ENCODE results near the gene CYP46A1.
A peak's percentile ranks its signal among the peaks of the same experiment; 100 is the strongest.
"Not testable (repeated sequence)": the region's sequence is repeated elsewhere in the genome, so short reads cannot be mapped to it uniquely, and the experiment has no call there.

CYP46A1 gene

GRCh38 chr14:99683619-99684409, at the start of gene CYP46A1:
TSS of gene CYP46A1 (plus strand) at chr14:99684298. CDS start at chr14:99684418, 120 bp downstream.
- peak within 1 kb of the TSS; percentile 78 for H3K4me3 ChIP-seq (ENCODE audit: low read length)
- peak; percentile 99 for DNase-seq (ENCODE audit: low read depth)
- TF ChIP-seq CTCF (conservative IDR thresholded peaks at IDR 0.05; ENCODE audit: low read length) = no peak

GRCh38 chr14:99634443-99634842, 49.7 kb upstream of the CYP46A1 start:
- no peak overlapping the region for H3K4me3 ChIP-seq (ENCODE audit: low read length)
- no peak for DNase-seq (ENCODE audit: low read depth)
- no peak for TF ChIP-seq CTCF (conservative IDR thresholded peaks at IDR 0.05; ENCODE audit: low read length)

- no peak overlapping the region for H3K4me3 ChIP-seq (ENCODE audit: low read length)
- no peak for TF ChIP-seq CTCF (conservative IDR thresholded peaks at IDR 0.05; ENCODE audit: low read length)
- DNase-seq (ENCODE audit: low read depth) = no peak
Observed at GRCh38 chr14:99635116-99635515, 49.0 kb upstream of the CYP46A1 start.

- no peak overlapping the region for H3K4me3 ChIP-seq (ENCODE audit: low read length)
- DNase-seq (ENCODE audit: low read depth) = no peak
- TF ChIP-seq CTCF (conservative IDR thresholded peaks at IDR 0.05; ENCODE audit: low read length) = no peak
Observed at GRCh38 chr14:99636487-99636886, 47.6 kb upstream of the CYP46A1 start.

GRCh38 chr14:99637624-99638023, 46.5 kb upstream of the CYP46A1 start:
- no peak for TF ChIP-seq CTCF (conservative IDR thresholded peaks at IDR 0.05; ENCODE audit: low read length)
- H3K4me3 ChIP-seq (ENCODE audit: low read length) = no peak overlapping the region
- DNase-seq (ENCODE audit: low read depth) = no peak

- not testable (repeated sequence) for H3K4me3 ChIP-seq (ENCODE audit: low read length)
- peak; percentile 13 for DNase-seq (ENCODE audit: low read depth)
Observed at GRCh38 chr14:99642771-99643170, 41.3 kb upstream of the CYP46A1 start.

GRCh38 chr14:99643343-99643742, 40.8 kb upstream of the CYP46A1 start:
- DNase-seq (ENCODE audit: low read depth) = no peak
- H3K4me3 ChIP-seq (ENCODE audit: low read length) = no peak overlapping the region
- TF ChIP-seq CTCF (conservative IDR thresholded peaks at IDR 0.05; ENCODE audit: low read length) = no peak

Measured in AG10803 (cell line).